Measurements from ENCODE around the gene DUXA.
A peak's percentile ranks its signal among the peaks of the same experiment; 100 is the strongest.
"Not testable (repeated sequence)": the region's sequence is repeated elsewhere in the genome, so short reads cannot be mapped to it uniquely, and the experiment has no call there.

The DUXA gene

DNA sequence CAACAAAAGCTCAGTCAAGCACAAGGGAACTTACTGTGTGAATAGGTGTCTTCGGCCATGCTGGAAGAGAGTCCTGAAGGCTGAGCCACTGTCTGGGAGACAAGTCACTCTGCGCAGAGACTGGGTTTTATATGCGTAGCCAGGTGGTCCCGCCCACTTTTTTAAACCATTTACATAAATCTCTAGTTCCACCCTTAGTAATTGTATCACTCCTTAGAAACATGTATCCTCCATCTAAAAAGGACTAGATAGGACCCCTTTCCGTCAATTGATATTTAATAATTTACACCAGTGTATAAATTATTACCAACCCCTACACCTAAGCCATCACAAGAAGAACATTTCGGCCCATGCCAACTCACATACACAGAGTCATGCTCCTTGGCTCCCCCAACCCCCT, at the start of gene DUXA:
Gene DUXA (minus strand): TSS at position 101 of the 400 bp plus-strand sequence. CDS start 42 bp downstream, at position 59.
- DNase-seq: no peak

DNA sequence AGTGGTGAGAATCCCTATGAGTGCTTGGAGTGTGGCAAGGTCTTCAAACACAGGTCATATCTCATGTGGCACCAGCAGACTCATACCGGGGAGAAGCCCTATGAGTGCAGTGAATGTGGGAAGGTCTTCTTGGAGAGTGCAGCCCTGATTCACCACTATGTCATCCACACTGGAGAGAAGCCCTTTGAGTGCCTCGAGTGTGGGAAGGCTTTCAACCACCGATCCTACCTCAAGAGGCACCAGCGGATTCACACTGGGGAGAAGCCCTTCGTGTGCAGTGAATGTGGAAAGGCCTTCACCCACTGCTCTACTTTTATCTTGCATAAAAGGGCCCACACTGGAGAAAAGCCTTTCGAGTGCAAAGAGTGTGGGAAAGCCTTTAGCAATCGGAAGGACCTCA, 44.8 kb upstream of the DUXA start:
- no peak for DNase-seq

DNA sequence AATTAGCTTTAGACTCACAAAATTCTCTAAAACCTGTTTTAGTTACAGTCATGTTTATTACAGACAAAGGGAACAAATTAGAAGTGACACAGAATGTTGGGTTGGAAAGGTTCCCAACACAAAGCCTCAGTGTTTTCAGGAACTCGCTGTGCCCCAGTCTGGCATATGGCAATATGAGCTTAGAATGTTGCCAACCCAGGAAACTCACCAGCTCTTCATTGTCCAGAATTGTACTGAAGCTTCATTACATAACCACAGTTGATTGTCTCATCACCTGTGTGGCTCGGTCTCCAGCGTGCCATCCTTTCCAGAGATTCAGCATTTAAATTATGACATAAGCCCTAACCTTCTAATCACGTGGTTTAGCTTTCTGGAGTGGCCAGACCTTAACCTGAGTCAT, 43.1 kb upstream of the DUXA start:
- DNase-seq: no peak

DNA sequence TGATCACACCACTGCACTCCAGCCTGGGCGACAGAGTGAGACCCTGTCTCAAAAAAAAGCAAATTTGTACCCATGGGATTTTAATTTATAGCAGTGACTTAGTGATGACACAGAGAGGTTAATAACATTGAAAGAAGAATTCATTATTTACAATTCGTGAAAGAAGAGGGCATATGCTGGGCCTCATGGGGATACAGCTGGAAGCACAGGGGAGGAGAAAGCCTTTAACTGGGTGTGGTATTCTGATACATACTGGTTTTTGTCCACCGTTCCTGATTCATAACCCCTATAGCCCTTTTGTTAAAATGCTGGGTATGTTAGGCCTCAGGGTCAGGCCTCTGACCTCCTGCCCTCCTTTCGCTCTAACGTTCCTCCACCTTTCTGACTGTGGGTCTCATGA, 34.9 kb upstream of the DUXA start:
- DNase-seq: no peak

DNA sequence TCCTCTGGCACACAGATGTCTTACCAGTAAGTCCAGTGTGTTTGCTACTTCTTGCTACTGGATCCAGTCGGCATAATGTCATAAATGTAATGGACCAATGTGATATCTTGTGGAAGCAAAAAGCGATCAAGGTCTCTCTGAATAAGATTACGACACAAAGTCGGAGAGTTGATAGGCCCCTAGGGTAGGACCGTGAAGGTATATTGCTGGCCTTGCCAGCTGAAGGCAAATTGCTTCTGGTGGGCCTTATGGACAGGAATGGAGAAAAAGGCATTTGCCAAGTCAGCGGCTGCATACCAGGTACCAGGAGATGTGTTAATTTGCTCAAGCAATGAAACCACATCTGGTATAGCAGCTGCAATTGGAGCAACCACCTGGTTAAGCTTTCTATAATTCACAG, 30.6 kb upstream of the DUXA start:
- not testable (repeated sequence) for DNase-seq

DNA sequence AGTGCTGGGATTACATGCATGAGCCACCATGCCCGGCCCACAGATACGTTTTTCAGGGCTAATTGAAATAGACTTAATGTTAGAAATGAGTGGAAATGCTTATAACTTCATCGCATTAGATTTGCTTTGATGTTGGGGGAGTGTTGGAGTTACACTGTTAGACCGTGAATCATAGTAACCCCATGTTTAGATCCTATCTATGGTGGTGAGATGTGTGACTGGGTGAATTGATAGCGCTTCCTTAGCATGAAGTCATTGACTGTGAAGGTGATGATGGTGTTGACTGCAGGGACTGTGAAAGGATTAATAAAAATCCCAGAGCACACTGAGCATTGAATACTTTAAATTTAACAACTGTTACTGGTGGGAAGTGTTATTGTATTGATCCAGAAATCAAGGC, 25.7 kb upstream of the DUXA start:
- no peak for DNase-seq

DNA sequence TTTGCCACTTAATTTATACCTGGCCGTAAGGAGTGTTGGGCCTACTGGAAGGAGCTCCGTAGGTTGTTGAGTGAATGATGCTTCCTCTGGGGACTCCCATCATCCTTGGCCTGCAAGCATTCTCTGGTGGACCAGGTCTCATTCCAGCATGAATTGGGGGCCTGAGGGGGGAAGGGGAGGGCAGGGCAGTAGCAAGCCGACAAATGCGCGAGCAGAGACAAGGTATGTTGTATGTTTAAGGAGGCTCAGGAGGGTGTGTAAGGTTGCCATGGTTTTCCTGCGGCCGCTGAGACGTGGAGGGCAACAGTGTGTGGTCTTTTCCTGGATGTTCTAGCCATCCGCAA, 24.8 kb upstream of the DUXA start:
- no peak for DNase-seq

DNA sequence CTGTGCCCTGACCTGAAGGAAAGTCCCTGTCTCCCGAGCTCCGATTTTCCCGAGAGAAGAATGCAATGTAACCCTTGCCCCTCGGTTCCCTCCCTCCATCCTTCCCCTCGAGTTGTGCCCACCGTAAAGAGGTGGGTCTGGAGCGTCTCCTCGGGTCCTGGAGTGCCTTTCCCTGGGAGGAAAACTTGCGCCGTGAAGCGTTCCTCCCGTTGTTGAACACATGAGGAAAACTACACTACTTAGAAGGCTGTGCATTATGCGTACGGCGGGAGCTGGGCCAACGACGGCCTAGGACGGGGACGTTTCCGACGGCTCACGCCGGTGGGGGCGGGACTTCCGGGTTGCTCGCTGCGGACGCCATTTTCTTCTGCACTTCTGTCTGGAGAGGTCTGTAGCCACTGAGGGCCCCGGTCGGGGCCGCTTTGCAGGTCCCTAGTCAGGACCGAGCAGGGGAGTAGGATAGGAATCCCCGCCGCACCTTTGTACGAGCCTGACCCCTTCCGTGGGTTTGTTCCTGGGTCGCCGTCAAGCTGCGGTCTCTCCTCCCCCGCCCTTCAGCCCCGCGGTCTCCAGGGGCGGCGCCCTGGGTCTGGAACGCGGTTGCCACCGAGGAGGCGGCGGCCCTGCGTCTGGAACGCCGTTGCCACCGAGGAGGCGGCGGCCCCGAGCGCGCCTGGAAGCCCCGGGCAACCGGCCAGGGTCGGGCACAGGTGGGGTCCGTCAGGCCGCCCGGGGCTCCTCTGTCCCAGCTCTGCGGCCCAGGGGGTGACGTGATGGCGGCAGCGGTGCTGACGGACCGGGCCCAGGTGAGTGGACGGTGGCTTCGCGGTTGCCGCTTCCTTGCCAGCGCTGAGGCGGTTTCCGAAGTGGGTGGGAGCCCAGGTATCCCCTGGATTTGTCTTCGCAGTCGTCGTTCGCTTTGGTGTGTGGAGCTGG, 24.1 kb upstream of the DUXA start, which contains the start of gene ZNF264:
Gene ZNF264 (plus strand): TSS at position 360 of the 936 bp plus-strand sequence. CDS start 414 bp downstream, at position 774.
- peak; percentile 88 for DNase-seq

DNA sequence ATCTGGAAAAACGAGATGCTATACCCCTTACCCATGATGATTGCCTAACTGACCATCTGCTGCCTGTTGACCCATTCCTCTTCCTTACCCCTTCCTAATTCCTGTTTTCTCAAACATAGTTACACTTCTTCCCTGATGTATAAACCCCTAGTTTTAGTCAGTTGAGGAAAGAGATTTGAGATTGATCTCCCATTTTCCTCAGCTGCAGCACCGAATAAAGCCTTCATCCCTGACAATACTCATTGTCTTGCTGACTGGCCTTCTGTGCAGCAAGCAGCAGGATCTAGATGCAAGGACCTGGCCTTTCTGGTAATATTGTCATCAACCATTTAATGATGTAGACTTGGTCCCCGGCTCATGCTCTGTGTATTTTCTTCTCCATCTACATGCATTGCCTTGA, 23.0 kb upstream of the DUXA start:
- no peak for DNase-seq

DNA sequence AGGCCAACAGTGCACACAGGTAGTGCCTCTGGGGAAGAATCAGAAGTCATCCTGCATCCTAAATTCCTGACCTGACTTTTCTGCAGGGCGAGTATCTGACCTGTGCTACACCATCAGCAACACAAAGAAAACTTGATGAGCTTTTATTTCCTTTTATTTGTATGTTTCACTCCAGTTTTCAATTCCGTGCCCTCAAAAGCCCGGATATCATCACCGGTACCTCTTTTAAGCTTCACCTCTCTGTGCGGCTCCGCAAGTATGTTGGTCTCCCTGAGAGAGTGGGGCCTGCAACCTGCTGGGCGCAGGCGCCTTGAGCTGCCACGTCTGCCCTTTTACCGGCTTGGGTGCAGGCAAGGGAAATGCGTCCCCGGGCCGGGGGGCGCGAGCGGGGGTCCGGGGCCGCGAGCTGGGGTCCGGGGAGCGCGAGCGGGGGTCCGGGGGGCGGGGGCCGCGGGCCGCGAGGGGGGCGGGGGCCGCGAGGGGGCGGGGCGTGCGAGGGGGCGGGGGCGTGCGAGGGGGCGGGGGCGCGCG, 4.3 kb upstream of the DUXA start:
- DNase-seq: peak; percentile 65

DNA sequence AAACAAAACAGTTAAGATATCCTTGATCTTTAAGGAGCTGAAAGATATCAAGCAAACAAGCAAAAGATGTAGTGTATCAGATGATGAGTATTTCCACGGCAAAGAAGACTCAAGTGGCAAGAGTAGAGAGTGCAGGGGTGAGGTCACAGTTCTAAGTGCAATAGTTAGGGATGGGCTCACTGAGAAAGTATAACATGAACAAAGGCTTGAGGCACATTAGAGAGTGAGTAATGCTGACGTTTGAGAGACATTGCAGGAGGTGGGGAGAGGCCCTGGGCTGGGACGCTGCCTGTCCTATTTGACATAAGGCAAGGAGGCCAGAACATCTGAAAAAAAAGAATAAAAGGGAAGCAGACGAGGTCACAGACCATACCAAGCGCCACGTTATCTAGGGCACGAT, 1.4 kb downstream of the DUXA start:
- DNase-seq: no peak

DNA sequence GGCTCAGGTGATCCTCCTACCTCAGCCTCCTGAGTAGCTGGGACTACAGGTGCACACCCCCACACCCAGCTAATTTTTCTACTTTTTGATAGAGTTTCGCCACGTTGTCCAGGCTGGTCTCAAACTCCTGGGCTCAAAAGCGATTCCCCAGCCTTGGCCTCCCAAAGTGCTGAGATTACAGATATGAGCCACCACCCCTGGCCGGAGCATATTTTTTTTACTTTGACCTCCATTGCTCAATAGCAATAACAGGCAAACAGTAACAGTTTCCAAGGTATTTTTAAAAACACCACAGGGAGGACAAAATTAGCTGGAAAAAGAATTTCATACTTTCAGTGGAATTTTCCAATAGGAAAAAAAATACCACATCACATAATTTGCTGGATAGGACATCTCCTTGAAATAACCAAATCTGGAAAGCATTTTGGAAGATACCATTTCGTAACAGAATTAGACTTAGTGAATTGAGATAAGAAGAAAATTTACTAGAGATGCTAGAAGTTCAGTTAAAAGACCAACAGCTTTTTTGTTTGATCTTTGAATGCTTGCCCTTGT, 5.2 kb downstream of the DUXA start:
- DNase-seq: no peak

DNA sequence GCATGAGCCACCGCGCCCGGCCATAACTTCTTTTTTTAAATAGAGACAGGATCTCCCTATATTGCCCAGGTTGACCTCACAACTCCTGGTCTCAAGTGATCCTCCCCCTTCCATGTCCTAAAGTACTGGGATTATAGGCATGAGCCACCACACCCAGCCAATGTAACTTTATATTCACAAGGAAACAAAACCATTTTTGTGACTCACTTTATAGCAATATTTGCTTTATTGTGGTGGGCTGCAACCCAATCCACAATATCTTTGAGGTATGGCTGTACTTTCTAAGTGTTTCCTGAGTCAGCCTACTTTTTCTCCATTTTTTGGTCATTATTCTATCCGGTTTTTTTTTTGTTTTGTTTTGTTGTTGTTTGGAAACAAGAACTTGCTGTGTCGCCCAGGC, 14.4 kb downstream of the DUXA start:
- no peak for DNase-seq

DNA sequence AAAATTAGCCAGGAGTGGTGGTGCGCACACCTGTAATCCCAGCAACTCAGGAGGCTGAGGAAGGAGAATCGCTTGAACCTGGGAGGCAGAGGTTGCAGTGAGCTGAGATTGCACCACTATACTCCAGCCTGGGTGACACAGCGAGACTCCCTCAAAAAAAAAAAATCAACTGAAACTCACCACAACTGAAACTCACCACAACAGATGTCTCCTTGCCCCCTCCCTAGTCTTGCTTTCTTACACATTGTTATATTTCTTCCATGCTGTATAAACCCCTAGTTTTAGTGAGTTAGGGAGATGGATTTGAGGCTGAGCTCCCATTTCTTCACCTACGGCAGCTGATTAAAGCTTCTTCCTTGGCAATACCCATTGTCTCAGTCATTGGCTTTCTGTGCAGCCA, 25.6 kb downstream of the DUXA start:
- DNase-seq: no peak

DNA sequence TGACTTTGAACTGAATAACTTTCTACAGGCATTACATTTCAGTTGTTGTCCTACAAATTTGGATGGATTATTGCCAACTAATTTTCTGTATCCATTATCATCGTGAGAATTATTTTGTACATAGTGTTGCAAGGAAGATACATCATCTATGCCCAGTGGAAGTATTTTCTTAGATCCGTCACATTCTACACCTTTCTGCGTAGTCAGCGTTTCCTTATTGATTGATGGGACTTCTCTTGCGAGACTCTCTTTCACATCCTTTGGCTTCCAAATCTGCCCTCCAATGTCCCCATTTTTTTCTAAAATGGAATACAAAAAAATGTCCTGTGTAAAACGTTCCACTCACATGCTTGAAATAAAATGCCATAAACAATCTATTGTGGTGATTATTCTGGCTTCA, 31.5 kb downstream of the DUXA start:
- DNase-seq: no peak

DNA sequence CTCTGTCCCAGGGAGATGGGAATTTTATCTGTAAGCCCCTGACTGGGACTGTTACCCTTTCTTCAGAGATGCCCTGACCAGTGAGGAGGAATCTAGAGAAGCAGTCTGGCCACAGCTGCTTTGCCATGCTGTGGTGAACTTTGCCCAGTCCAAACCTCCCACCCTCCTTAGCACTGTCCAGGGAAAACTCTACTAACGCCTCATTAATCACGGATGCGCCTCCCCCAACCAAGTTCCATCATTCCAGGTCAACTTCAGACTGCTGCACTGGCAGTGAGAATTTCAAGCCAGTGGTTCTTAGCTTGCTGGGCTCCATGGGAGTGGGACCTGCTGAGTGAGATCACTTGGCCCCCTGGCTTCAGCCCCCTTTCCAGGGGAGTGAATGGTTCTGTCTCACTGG, 39.9 kb downstream of the DUXA start:
- not testable (repeated sequence) for DNase-seq

DNA sequence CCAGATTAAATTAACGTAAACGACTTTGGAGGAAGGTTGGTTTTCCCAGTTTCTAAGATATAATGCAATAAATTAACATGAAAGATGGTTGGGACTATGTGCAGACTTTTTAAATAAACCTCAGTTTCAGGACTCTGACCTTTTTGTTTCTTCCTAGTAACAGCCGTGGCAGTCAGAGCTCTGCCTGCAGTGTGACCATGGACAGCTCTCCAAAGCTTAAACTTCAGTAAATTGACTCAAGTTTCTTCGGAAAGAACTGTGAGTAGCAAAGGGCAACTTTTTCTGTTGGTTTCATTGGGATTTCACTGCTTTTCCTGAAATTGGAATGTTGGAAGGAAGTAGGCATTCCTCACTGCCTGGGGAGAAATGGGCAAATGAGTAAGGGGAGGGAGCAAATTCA, 43.4 kb downstream of the DUXA start:
- no peak for DNase-seq

DNA sequence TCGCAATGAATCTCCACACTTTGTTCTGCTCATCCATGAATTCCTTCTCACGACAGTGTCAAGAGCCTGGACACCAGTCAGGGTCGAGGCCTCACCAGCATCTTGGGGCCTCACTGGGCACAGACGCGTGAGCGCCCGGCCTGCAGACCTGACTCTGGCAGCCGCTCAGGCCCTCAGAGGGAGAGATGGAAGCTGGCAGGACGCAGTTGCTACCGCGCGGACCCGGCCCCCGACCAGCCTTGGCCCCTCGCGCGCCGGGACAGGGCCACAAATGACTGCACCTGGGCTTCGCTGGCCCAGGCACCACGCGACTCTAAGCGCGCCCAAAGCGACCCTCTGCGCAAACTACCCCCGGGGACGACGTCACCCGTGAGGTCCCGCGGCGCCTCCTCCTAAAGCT, 48.4 kb downstream of the DUXA start:
- no peak for DNase-seq

DNA sequence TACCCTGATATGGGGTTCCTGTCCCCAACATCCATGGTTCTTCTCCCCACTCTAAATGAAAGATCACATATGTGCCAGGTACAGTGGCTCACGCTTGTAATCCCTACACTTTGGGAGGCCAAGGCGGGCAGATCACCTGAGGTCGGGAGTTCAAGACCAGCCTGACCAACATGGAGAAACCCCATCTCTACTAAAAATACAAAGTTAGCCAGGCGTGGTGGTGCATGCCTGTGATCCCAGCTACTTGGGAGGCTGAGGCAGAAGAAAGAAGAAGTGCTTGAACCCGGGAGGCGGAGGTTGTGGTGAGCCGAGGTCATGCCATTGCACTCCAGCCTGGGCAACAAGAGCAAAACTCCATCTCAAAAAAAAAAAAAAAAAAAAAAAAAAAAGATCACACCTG, 53.8 kb downstream of the DUXA start:
- DNase-seq: not testable (repeated sequence)

DNA sequence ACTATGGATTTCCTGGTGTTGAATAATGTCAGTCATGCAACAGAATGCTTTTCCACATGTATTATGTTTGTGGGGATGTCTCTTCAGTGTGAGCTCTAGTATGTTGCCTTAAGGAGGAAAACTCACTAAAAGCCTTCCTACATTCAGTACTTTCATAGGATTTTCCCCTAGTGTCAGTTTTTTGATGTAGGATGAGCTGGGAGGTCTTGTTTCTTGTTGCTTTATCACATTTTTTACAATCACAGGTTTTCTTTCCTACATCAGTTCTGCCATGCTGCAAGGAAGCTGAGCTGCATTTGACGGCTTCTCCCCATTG, 56.0 kb downstream of the DUXA start:
- DNase-seq: no peak

DNA sequence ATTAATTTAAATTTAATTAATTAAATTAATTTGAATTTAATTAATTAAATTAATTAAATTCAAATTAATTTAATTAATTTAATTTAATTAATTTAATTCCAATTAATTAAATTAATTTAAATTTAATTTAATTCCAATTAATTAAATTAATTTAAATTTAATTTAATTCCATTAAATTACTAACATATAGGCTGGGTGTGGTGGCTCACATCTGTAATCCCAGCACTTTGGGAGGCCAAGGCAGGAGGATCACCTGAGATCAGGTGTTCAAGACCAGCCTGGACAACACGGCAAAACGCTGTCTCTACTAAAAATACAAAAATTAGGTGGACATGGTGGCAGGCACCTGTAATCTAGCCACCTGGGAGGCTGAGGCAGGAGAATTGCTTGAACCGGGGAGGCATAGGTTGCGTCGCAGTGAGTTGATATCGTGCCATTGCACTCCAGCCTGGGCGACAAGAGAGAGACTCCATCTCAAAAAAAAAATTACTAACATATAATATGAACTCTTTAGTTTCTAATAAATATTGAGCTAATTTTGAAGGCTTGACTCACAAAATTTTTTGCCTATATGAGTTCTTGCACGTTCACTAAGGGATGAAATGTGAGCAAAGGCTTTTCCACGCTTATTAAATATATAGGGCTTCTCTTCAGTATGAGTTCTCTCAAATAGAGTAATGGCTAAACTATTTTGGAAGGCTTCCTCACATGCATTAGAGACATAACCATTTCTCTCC, 56.5 kb downstream of the DUXA start:
- DNase-seq: no peak

DNA sequence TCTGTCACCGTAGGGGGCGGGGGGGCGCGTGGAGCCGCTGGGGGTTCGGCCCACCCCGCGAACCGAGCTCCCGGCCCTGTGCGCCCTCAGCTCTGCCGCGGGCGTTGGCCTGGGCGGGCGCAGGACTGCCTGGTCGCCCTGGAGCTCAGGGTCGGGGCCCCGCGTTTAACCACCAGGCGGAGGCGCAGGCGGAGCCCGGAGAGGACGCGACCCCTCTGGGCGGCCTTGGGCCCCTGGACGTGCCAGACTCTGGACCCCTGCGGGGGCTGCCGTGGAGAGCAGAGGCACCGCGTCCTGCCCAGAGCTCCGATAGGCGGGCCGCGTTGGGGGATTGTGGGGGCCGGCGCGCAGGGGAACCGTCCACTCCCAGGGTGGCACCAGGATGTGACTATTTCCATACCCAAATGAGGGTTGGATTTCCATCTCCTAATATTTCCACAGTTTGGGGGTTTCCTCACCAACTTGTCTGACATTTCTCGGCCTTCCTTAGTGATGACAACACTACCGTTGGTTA, 60.5 kb downstream of the DUXA start:
- DNase-seq: no peak

DNA sequence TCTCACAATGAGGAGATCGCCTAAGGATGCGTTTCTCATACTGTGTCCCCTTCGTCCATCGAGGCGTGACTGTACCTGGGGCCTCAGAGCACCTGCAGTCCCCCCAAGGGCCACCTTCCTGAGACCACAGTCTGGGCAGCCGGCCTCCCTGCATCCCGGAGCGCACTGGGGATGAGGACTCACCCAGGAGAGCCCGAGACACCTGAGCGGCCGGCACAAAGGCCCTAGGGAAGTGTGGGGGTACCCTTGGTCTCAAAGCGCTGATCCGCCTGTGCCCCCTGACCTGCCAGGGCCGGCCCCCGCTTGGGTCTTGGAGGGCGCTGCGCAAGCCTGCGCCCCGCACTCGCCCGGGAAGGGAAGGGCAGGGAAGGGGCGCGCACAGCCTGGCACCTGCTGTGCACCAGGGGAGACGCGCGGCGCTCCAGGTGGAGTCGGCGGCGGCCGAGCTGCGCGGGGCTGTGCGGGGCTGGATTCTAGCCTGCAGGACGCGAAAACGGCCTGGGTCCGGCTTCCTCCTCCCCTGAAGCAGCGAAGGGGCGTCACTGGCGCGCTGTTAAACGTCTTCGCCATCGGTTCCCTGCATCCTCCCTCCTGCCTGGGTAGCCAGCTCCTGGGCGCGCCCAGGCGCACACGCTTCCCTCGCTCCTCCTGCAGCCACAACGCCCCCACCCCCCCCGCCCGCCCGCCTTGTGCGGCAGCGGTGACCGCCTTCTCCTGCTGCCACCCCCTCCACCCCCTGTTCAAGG, 61.1 kb downstream of the DUXA start:
- DNase-seq: no peak
